KOPT-K1 (cell line): Measurements from ENCODE around the gene DR1.

Experiments used
- H3K27ac ChIP-seq: fragments of 200-600 bp; sonication (generic); 2 replicates; pipeline ENCODE4 v1.5.1; 2016; ENCODE audit warnings: antibody characterized with exemption, mild to moderate bottlenecking, low read depth, low read length; ENCODE audit not compliant: poor library complexity, severe bottlenecking
- H3K36me3 ChIP-seq: fragments of 200-600 bp; sonication (generic); 2 replicates; pipeline ENCODE4 v1.5.1; 2017; ENCODE audit warnings: antibody characterized with exemption, mild to moderate bottlenecking, low read length, moderate library complexity; ENCODE audit not compliant: insufficient read depth
- H3K9me3 ChIP-seq: fragments of 200-600 bp; sonication (generic); 2 replicates; pipeline ENCODE4 v1.5.1; 2017; ENCODE audit warnings: antibody characterized with exemption, low read length, mild to moderate bottlenecking; ENCODE audit not compliant: insufficient read depth, poor library complexity, severe bottlenecking

The DR1 gene

DNA sequence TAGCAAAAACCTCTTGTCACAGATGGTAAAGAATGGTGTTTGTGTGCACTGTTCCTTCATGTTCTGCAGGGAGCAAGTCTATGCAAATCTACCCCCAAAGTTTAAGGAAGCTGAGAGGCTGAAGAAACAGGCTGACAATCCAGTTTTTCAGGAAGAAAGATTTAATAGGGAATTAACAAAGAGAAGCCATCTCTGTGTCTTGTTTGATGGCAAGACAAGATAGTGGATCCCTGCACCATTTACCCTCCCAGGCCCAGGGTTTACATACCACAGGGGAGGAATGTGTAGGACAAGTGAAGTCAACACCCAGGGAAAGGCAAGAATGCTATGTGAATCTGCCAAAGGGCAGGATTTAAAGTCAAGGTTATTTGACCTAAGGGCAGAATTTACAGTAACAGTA is 54.1 kb downstream of the DR1 start:
- H3K27ac ChIP-seq, result no peak overlapping the region
- no peaks in the 10 kb centered on the region for H3K36me3 ChIP-seq
- peaks cover 3% of the 10 kb centered on the region for H3K9me3 ChIP-seq

DNA sequence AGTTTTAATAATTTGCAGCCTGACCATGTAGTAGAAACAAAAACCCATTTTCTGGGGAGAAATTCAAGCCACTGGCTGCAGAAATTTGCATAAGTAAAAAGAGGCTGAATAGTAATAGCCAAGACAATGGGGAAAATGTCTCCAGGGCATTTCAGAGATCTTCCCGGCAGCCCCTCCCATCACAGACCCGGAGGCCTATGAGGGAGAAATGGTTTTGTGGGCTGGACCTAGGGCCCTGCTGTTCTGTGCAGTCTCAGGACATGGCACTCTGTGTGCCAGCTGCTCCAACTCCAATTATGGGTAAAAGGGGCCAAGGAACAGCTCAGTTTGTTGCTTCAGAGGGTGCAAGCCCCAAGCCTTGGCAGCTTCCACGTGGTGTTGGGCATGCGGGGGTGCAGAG is 62.5 kb downstream of the DR1 start:
- Histone ChIP-seq H3K27ac (no peak overlapping the region), H3K36me3 (no peaks in the 10 kb centered on the region), H3K9me3 (peaks cover 9% of the 10 kb centered on the region)

DNA sequence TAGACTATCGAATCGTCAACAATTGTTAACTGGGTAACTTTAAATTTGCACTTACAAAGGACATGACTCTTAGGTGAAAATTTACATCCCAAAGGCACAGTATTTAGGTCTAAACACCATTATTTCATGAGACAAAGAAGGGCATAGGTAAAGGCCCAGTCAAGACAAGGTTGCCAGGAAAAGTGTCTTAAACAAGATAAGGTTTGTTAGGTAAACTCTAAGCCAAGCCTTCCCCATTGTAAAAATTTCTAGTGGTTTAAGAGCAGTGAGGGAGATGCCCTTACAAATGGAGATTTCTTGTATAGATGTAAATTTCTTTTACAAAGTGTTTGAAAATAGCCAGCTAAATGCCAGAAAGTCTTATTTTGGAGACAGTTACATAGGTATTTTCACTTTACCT is 65.3 kb downstream of the DR1 start:
- no peak overlapping the region for H3K27ac ChIP-seq
- H3K9me3 ChIP-seq, result peaks cover 9% of the 10 kb centered on the region
- H3K36me3 ChIP-seq, result no peaks in the 10 kb centered on the region

DNA sequence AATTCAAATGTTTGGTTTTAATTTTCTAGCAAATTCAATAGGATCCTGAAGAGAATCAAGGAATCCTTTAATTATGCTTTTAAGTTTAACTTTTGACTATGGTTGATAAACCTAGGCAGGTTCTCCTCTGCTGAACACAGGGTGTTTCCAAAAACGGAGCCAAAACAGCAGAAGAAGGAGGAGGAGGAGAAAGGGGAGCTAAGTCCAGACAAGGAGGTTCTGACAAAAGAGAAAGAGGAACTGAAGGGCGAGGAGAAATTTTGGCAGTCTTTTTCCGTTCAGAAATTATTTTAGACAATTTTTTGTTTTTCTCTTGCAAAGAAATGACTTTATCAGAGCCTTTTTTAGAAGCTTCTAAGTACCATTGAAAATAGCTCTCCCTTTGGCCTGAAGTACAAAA is 69.0 kb downstream of the DR1 start:
- Histone ChIP-seq H3K27ac (no peak overlapping the region), H3K36me3 (no peaks in the 10 kb centered on the region), H3K9me3 (no peaks in the 10 kb centered on the region)

DNA sequence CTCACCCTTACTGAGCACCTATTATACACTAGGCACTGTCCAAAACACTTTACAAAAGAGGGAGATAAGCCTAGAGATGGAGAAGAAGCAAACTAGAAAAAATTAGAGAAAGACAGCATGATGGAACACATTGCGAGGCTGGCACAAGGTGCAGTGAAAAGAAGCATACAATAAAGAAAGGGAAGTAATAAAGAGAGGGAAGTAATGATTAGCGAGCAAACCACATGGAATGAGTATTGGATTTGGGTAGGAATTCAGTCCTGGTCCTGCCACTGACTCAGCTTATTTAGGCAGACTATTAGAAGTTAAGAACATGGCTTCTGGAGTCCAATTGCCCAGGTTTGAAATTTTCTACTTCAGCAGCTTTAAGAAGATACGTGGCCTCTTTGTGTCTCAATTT is 69.6 kb downstream of the DR1 start:
- Histone ChIP-seq H3K27ac (no peak overlapping the region), H3K36me3 (no peaks in the 10 kb centered on the region), H3K9me3 (no peaks in the 10 kb centered on the region)

DNA sequence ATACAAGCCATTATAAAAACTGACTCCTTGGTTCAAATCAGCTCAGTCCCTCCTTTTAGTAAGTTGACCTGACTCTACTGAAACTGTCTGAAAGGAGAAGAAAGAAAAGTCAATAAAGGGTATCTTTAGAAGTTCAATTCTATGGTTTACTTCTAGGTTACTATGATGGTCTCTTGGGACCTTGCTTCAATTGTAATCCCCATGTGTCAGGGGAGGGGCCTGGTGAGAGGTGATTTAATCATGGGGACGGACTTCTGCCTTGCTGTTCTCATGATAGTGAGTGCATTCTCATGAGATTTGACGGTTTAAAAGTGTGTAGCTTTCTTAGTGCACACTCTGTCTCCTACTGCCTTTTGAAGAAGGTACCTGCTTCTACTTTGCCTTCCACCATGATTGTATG is 70.5 kb downstream of the DR1 start:
- H3K9me3 ChIP-seq, result no peaks in the 10 kb centered on the region
- no peaks in the 10 kb centered on the region for H3K36me3 ChIP-seq
- H3K27ac ChIP-seq, result no peak overlapping the region
